Inferior parietal cortex (tissue), 1 donor: Measurements from ENCODE around the gene EID3.
"Not testable (repeated sequence)": the region's sequence is repeated elsewhere in the genome, so short reads cannot be mapped to it uniquely, and the experiment has no call there.

Experiments used
- DNase-seq: peaks from one replicate; pipeline ENCODE4 v3.0.0-alpha.2; 2016; ENCODE audit errors: extremely low spot score

The EID3 gene

GRCh38 chr12:104288635-104289274 is 14.8 kb upstream of the EID3 start:
- DNase-seq = peak; percentile 85

GRCh38 chr12:104290320-104290719 is 13.2 kb upstream of the EID3 start:
- DNase-seq = no peak

- no peak for DNase-seq
These were observed 12.7 kb upstream of the EID3 start for GRCh38 chr12:104290855-104291254.

GRCh38 chr12:104291867-104292524 is 11.5 kb upstream of the EID3 start:
- no peak for DNase-seq

GRCh38 chr12:104292872-104293794 is 10.4 kb upstream of the EID3 start:
- DNase-seq = no peak

GRCh38 chr12:104294158-104294859 is 9.2 kb upstream of the EID3 start:
- DNase-seq = not testable (repeated sequence)

- no peak for DNase-seq
These were observed 8.4 kb upstream of the EID3 start for GRCh38 chr12:104294927-104295668.

GRCh38 chr12:104295954-104296353 is 7.6 kb upstream of the EID3 start:
- no peak for DNase-seq

- DNase-seq = no peak
These were observed 6.8 kb upstream of the EID3 start for GRCh38 chr12:104296718-104297117.

GRCh38 chr12:104297477-104298113 is 5.9 kb upstream of the EID3 start:
- DNase-seq = no peak

- no peak for DNase-seq
These were observed 3.6 kb upstream of the EID3 start for GRCh38 chr12:104299842-104300481.

GRCh38 chr12:104304261-104305009 is 896 bp downstream of the EID3 start:
- no peak for DNase-seq

- no peak for DNase-seq
These were observed 1.8 kb downstream of the EID3 start for GRCh38 chr12:104305349-104305748.

GRCh38 chr12:104306376-104306775 is 2.8 kb downstream of the EID3 start:
- DNase-seq = no peak

GRCh38 chr12:104306943-104307654 is 3.6 kb downstream of the EID3 start:
- no peak for DNase-seq

GRCh38 chr12:104307655-104308000 is 4.1 kb downstream of the EID3 start:
- DNase-seq = no peak

GRCh38 chr12:104309446-104309993 is 6.0 kb downstream of the EID3 start:
- no peak for DNase-seq

GRCh38 chr12:104310751-104311633 is 7.5 kb downstream of the EID3 start:
- DNase-seq = no peak
